ENCODE results near the gene BTBD2.

The BTBD2 gene

DNA sequence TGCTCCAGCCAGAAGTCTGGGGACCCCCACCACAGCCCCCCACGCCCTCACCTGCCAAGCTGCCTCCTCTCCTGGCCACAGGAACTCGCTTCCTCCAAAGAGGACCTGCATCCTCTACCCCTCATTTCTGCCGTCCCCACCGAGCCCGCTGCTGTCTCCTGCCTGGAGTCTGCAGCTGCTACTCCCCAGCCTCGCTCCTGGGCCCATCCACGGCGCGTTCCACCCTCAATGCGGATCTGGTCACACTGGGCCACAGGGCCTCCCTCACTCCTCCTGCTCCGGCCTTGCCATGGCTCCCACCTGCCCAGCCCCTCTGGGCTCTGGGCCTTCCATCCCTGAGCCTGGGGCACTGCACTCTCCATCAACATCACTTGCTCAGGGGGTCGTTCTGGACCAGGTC lies 4.3 kb downstream of the BTBD2 start:
- no peak overlapping the region for H2AFZ ChIP-seq (ENCODE audit: low read length)
- no peak overlapping the region for H3K9ac ChIP-seq (ENCODE audit: low read depth, low read length, poor library complexity, severe bottlenecking)
- no peak overlapping the region for H3K4me3 ChIP-seq (ENCODE audit: low read length, poor library complexity, severe bottlenecking)
- H3K4me1 ChIP-seq (ENCODE audit: insufficient read depth, low read length, poor library complexity, severe bottlenecking), result peaks cover 25% of the 10 kb centered on the region
- no peaks in the 10 kb centered on the region for H3K9me3 ChIP-seq (ENCODE audit: insufficient read depth, low read depth, low read length)
- H3K27me3 ChIP-seq (ENCODE audit: insufficient read depth, low read length, poor library complexity, severe bottlenecking), result no peaks in the 10 kb centered on the region
- H4K20me1 ChIP-seq (ENCODE audit: insufficient read depth, low read length, poor library complexity, severe bottlenecking), result peaks cover 25% of the 10 kb centered on the region
- no peaks in the 10 kb centered on the region for H3F3A ChIP-seq (ENCODE audit: low read depth)
- no peaks in the 10 kb centered on the region for H3K36me3 ChIP-seq (ENCODE audit: insufficient read depth, low read length)
- H3K4me2 ChIP-seq (ENCODE audit: low read depth, low read length, poor library complexity, severe bottlenecking), result no peak overlapping the region
- H3K79me2 ChIP-seq (ENCODE audit: insufficient read depth, low read length), result peaks cover 78% of the 10 kb centered on the region
- H3K9me2 ChIP-seq (replicated peaks; ENCODE audit: low read depth, low read length), result no peaks in the 10 kb centered on the region
- no peak for TF ChIP-seq EZH2phosphoT487 (IDR thresholded peaks at IDR 0.05; ENCODE audit: borderline replicate concordance)
- no peak for TF ChIP-seq CTCF (conservative IDR thresholded peaks at IDR 0.05; ENCODE audit: low read length)

DNA sequence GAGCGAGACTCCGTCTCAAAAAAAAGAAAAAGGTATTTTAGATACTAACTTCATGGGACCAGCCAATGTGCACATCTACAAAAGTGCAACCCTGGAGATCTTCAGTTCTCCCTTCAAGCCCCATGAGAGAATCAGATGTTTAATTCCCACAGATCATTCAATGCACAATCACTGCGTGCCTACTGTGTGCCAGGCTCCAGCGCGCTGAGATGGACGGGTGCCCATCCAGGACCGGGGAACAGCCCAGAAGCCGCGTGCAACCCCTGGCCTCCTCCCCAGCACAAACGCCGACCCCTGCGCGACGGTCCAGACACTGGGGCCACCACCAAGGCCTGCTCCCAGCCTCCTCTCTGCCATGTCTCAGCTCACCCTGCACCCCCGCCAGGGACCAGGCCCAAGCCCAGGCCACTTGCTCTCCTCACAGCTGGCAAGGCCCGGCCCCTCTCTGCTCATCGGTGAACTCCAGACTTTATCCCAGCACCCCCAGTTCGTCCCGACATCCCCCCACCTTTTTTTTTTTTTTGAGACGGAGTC lies 5.3 kb downstream of the BTBD2 start:
- H3K27me3 ChIP-seq (ENCODE audit: insufficient read depth, low read length, poor library complexity, severe bottlenecking), result no peaks in the 10 kb centered on the region
- no peak overlapping the region for H3K4me3 ChIP-seq (ENCODE audit: low read length, poor library complexity, severe bottlenecking)
- TF ChIP-seq EZH2phosphoT487 (IDR thresholded peaks at IDR 0.05; ENCODE audit: borderline replicate concordance) (no peak), CTCF (conservative IDR thresholded peaks at IDR 0.05; ENCODE audit: low read length) (no peak)
- H4K20me1 ChIP-seq (ENCODE audit: insufficient read depth, low read length, poor library complexity, severe bottlenecking), result peaks cover 29% of the 10 kb centered on the region
- peaks cover 80% of the 10 kb centered on the region for H3K79me2 ChIP-seq (ENCODE audit: insufficient read depth, low read length)
- no peak overlapping the region for H3K9ac ChIP-seq (ENCODE audit: low read depth, low read length, poor library complexity, severe bottlenecking)
- H3K4me2 ChIP-seq (ENCODE audit: low read depth, low read length, poor library complexity, severe bottlenecking), result no peak overlapping the region
- no peaks in the 10 kb centered on the region for H3K9me3 ChIP-seq (ENCODE audit: insufficient read depth, low read depth, low read length)
- H3F3A ChIP-seq (ENCODE audit: low read depth), result no peaks in the 10 kb centered on the region
- peaks cover 30% of the 10 kb centered on the region for H3K4me1 ChIP-seq (ENCODE audit: insufficient read depth, low read length, poor library complexity, severe bottlenecking)
- no peaks in the 10 kb centered on the region for H3K36me3 ChIP-seq (ENCODE audit: insufficient read depth, low read length)
- H3K9me2 ChIP-seq (replicated peaks; ENCODE audit: low read depth, low read length), result no peaks in the 10 kb centered on the region
- no peak overlapping the region for H2AFZ ChIP-seq (ENCODE audit: low read length)

DNA sequence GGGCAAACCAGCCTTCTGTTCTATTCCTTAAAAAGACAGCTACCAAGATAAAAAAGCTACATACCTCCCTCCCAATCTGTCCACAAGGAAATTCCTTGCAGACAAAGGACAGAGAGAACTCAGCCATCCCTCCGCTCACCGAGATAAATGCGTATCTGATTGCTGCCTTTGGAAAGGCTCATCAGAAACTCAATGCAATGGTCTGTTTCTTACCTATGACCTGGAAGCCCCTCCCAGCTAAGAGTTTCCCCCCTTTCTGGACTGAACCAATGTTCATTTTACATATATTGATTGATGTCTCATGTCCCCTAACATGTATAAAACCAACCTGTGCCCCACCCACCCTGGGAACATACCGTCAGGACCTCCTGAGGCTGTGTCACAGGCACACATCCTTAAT lies 11.6 kb downstream of the BTBD2 start:
- H4K20me1 ChIP-seq (ENCODE audit: insufficient read depth, low read length, poor library complexity, severe bottlenecking), result peaks cover 4% of the 10 kb centered on the region
- H3K36me3 ChIP-seq (ENCODE audit: insufficient read depth, low read length), result peaks cover 7% of the 10 kb centered on the region; the same call in 1 of the 2 replicates
- H3K4me1 ChIP-seq (ENCODE audit: insufficient read depth, low read length, poor library complexity, severe bottlenecking), result peaks cover 21% of the 10 kb centered on the region
- H3K4me2 ChIP-seq (ENCODE audit: low read depth, low read length, poor library complexity, severe bottlenecking), result no peak overlapping the region
- no peaks in the 10 kb centered on the region for H3K9me2 ChIP-seq (replicated peaks; ENCODE audit: low read depth, low read length)
- no peak overlapping the region for H2AFZ ChIP-seq (ENCODE audit: low read length)
- H3K27me3 ChIP-seq (ENCODE audit: insufficient read depth, low read length, poor library complexity, severe bottlenecking), result no peaks in the 10 kb centered on the region
- no peak overlapping the region for H3K9ac ChIP-seq (ENCODE audit: low read depth, low read length, poor library complexity, severe bottlenecking)
- no peak for TF ChIP-seq EZH2phosphoT487 (IDR thresholded peaks at IDR 0.05; ENCODE audit: borderline replicate concordance)
- no peak for TF ChIP-seq CTCF (conservative IDR thresholded peaks at IDR 0.05; ENCODE audit: low read length)
- no peak overlapping the region for H3K4me3 ChIP-seq (ENCODE audit: low read length, poor library complexity, severe bottlenecking)
- no peaks in the 10 kb centered on the region for H3K9me3 ChIP-seq (ENCODE audit: insufficient read depth, low read depth, low read length)
- H3F3A ChIP-seq (ENCODE audit: low read depth), result no peaks in the 10 kb centered on the region
- peaks cover 28% of the 10 kb centered on the region; the same call in 1 of the 2 replicates for H3K79me2 ChIP-seq (ENCODE audit: insufficient read depth, low read length)

Measured in Loucy (cell line).